ENCODE results near the gene POLR1G.
"Not testable (repeated sequence)": the region's sequence is repeated elsewhere in the genome, so short reads cannot be mapped to it uniquely, and the experiment has no call there.

Gene POLR1G

GRCh38 chr19:45420871-45421270, 14.4 kb downstream of the POLR1G start:
- no peak for DNase-seq (ENCODE audit: low spot score)

GRCh38 chr19:45421947-45422498, 15.6 kb downstream of the POLR1G start:
- DNase-seq (ENCODE audit: low spot score): no peak

DNA sequence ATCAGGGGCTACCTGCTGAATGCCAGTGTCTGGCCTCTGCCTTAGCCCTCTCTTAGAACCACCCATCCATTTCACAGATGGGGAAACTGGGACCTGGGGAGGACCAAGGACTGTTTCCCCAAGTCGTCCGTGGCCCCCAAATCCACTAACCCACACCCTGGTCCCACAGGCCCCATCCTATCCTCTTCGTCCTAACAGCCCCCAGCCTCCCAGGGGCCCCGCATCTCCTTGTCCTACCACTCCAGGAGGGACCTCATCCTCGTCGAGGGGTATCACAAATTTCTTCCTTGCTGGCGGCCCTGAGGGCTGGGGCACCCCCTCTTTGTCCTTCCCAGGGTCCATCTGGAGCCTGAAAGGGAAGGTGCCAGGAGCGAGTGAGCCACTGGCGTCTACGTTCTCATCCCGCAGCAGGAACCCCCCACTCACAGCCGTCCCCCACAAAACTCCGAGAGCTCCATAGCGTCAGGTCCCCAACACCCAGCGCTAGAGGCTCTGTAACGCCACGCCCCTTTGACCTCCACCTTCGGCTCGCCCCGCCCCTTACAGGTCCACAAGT, 16.7 kb downstream of the POLR1G start:
- DNase-seq (ENCODE audit: low spot score): no peak

DNA sequence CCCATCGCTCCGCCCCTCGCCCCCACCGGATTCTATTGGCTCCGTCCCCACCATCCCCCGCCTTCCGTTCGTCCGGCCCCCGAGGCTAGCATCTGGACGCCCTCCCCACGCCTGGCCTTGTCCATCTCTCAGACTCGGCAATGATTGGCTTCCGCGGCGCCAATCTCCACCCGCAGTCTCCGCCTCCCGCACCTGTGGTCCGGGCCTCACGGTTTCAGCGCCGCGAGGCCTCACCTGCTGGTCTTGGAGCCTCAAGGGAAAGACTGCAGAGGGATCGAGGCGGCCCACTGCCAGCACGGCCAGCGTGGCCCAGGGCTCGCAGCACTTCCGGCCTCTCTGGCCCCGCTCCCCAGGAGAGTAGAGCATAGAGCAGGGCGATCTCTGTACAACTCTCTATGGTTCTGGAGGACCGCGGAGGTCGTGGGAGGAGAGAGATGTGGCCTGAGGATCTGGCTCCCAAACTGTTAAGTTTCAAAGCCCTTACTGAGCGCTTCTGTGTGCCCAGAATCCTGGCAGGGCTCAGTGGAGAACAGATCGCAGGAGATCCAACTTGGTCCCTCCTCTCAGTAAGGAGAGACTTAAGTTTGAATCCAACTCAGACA, 17.2 kb downstream of the POLR1G start, which contains the start of gene ERCC1:
ERCC1 (minus strand) TSS at position 329 of the 602 bp plus-strand sequence. CDS start 543 bp downstream, outside the sequence.
- DNase-seq (ENCODE audit: low spot score): peak; percentile 98

DNA sequence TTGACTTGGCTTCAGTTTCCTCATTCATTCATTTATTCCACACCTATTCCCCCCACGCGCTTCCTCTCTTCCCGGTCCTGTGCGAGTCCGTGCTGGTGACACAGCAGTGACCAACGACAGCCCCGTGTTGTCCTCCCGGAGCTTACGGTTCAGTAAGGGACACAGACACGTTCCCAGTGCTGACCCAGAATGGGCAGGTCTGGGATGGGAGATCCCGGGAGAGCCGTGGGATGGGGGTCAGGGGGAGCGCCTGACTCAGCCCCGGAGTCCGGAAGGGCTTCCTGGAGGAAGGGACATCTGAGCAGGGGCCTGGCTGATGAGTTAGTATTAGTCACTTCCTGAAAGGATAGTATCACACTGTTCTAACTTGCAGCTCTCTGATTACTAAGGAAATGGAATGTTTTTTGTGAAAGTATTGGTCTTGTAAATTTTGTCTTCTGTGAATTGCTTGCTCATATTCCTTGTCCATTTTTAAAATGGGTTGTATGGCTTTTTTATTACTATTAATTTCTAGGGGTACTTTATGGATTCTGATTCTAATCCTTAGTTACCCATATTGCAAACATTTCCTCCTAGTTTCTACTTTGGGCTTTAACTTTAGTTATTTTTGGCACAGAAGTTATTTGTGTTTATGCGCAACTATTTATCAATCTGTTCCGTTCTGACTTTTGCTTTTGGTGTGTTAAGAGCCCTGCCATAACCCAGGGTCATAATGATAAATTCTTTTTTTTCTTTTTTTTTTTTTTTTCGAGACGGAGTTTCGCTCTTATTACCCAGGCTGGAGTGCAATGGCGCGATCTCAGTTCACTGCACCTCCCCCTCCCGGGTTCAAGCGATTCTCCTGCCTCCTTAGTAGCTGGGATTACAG, 18.0 kb downstream of the POLR1G start:
- peak; percentile 62 for DNase-seq (ENCODE audit: low spot score)

GRCh38 chr19:45428384-45429231, 22.2 kb downstream of the POLR1G start:
- peak; percentile 81 for DNase-seq (ENCODE audit: low spot score)

GRCh38 chr19:45429896-45430295, 23.5 kb downstream of the POLR1G start:
- DNase-seq (ENCODE audit: low spot score): not testable (repeated sequence)

DNA sequence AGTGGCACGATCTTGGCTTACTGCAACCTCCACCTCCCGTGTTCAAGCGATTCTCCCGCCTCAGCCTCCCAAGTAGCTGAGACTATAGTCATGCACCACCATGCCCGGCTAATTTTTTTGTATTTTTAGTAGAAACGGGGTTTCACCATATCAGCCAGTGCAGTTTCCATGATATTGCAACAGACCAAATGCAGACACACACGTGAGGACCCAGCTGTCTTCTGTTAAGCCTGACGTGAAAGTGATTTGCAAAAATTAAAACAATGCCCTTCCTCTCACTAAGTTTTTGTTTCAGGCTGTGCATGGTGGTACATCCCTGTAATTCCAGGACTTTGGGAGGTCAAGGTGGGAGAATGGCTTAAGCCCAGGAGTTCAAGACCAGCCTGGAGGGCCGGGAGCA, 24.6 kb downstream of the POLR1G start:
- DNase-seq (ENCODE audit: low spot score): not testable (repeated sequence)

DNA sequence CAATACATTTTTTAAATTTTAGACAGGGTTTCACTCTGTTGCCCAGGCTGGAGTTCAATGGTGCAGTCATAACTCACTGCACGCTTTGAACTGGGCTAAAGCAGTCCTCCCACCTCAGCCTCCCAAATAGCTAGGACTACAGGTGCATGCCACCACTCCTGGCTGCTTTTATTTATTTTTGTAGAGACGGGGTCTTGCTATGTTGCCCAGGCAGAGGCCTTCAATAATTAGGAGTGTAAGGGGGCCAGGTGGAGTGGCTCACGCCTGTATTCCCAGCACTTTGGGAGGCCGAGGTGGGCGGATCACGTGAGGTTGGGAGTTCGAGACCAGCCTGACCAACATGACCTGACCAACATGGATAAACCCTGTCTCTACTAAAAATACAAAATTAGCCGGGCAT, 26.1 kb downstream of the POLR1G start:
- not testable (repeated sequence) for DNase-seq (ENCODE audit: low spot score)

GRCh38 chr19:45437328-45437727, 30.9 kb downstream of the POLR1G start:
- no peak for DNase-seq (ENCODE audit: low spot score)

DNA sequence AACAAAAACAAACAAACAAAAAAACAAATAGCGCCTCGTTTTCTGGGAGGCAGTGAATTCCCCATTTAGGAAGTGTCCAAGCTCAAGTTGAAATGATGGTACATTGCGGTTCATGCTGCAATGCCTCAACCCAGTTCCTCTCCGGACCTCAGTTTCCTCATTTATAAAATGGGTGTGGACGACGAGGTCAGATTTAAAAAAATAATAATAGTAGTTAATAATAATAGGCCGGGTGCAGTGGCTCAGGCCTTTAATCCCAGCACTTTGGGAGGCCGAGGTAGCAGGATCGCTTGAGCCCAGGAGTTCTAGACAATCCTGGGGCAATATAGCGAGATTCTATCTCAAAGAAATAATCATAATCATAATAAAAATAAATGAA, 32.7 kb downstream of the POLR1G start:
- no peak for DNase-seq (ENCODE audit: low spot score)

- DNase-seq (ENCODE audit: low spot score): peak; percentile 85
Measured at GRCh38 chr19:45439569-45440258, 33.3 kb downstream of the POLR1G start.

- DNase-seq (ENCODE audit: low spot score): no peak
Measured at GRCh38 chr19:45440259-45440638, 33.8 kb downstream of the POLR1G start.

DNA sequence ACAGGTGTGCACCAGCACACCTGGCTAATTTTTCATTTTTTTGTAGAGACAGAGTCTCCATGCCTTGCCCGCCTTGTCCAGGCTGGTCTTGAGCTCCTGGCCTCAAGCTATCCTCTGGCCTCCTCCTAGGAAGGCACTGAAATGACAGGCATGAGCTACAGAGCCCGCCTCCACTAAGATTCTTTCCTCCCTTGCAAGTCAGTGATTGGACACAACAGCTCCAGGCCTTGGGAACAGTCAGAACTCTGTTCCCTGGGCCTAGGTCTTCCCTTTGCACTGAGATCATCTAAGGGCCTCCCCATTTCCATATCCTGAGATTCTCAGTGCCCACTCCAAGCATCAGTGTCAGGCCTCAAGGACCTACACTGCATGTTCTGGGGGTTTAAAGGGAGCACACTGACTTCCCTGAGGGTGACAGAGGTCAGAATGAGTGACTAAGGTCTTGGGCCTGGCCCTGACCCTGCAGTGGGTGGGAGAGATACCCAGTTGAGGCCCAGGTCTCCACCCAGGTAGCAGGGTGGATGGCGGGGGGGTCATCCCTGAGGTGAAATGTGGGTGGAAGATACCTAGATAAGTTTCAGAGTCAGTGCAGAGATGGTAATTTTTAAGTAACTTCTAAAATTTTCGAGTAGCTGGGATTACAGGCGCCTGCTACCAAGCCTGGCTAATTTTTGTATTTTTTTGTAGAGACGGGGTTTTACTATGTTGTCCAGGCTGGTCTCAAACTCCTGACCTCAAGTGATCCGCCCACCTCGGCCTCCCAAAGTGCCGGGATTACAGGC, 34.6 kb downstream of the POLR1G start:
- DNase-seq (ENCODE audit: low spot score): peak; percentile 66

DNA sequence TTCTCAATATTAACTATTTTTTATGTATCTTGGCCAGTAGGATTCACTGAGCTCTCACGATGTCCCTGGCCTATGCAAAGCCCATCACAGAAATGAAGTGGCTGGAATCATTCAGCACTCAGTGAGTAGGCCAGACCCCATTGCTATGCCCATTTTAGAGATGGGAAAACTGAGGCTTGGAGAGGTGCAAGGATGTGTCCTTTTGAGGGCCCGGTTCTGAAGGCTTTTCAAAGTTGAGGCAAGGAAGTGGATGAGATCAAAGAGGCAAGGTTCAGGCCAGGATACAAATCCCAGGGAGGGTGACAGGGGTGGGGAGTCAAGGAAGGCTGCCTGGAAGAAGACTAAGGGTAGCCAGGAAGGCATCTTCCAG, 35.9 kb downstream of the POLR1G start:
- no peak for DNase-seq (ENCODE audit: low spot score)

DNA sequence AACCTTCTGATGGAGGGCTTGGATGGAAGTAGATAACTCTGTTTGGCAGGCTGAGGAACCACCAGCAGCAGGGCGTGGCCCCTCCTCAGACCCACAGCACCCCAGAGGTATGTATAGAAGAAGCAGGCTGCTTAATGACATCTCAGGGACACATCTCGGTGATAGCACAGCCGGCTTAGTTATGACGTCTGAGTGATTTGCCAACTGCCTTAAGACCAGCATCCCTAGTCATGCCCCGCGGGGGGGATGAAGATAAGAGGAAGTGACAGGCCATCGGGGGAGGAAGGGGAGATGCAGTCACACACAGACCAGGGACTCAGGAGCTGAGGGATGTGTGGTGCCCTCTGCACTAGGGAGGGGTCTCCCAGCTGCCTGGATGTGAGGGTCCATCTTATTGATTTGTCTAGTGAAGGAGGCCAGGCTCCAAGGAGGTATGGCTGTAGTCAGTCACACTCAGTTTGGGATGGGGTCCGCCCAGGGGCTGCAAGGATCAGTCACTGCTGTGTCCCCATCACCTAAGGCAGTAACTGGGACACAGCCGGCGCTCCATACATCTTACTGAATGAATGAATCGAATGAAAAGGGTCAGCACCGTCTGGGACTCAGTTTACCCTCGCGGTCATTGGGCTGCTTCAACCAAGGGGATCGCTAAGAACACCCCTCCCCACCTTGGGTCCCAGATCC, 36.5 kb downstream of the POLR1G start:
- DNase-seq (ENCODE audit: low spot score): peak; percentile 67

GRCh38 chr19:45443462-45444317, 37.2 kb downstream of the POLR1G start:
- DNase-seq (ENCODE audit: low spot score): peak; percentile 94

DNA sequence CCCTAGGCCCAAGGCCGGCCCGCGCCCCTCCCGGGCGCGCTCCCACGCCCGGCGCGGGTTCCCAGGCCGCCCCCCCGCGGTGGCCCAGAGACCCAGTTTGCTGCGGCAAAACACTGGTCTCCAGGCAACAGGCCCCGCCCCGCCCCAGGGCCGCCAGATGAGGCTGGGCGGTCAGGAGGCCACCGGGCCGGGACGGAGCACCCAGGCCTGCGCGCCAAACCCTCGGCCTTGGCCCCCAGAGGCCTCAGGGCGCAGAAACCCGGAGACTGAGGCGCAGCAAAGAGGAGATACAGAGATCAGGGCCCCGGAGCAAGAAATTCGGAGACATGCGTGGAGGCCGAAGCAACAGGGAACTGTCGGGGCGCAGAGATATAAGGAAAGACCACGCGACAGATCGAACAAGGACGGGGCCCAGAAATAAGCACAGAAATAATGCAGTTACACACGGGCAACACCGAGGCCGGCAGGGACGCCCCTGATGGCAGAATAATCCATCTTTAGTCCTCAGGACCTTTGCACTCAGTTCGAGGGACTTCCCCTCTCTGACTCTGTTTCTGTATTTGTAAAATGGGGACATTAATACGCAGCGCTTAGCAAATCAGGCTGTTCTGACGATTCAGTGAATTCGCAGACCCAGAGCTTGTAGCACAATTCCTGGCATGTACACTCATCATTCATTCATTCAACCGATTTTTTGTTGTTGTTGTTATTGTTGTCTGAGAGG, 38.0 kb downstream of the POLR1G start:
- peak; percentile 96 for DNase-seq (ENCODE audit: low spot score)
